ENCODE data around the gene HNRNPA2B1. TPM values are rescaled to one million over a fixed set of nuclear protein-coding genes. Genes with fewer than 3 reads are reported as not detected.

Gene HNRNPA2B1
- total RNA-seq, 3 donors from 2014 or later = 345 to 441 (median 379) TPM

DNA sequence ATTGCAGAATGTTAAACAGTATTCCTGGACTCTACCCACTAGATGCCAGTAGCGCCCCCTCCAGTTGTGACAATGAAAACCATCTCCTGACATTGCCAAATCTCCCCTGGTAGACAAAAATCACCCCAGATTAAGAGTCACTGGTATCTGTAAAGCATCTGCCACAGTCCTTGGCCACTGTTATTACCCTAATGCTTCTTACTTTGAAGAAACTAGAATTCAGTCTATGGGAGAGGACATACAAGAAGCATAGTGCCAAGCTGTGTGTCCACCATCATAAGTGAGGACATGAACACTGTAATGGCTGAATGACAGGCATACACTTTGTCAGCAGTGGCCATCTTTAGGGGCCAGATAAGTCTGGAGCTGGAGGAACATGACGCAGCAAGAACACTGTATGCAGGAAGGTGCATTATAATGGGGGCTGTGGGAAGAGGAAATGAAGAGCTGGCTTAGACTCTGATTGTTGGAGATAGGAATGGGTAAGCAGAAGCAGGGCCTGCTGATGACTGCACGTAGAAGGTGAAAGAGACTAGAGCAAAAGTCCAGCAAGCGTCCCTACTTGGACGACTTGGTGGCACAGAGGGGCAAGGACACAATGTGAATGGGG lies 33.5 kb upstream of the HNRNPA2B1 start:
- TF ChIP-seq, protein P1, sequence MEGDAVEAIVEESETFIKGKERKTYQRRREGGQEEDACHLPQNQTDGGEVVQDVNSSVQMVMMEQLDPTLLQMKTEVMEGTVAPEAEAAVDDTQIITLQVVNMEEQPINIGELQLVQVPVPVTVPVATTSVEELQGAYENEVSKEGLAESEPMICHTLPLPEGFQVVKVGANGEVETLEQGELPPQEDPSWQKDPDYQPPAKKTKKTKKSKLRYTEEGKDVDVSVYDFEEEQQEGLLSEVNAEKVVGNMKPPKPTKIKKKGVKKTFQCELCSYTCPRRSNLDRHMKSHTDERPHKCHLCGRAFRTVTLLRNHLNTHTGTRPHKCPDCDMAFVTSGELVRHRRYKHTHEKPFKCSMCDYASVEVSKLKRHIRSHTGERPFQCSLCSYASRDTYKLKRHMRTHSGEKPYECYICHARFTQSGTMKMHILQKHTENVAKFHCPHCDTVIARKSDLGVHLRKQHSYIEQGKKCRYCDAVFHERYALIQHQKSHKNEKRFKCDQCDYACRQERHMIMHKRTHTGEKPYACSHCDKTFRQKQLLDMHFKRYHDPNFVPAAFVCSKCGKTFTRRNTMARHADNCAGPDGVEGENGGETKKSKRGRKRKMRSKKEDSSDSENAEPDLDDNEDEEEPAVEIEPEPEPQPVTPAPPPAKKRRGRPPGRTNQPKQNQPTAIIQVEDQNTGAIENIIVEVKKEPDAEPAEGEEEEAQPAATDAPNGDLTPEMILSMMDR (IDR thresholded peaks at IDR 0.05) = no peak

DNA sequence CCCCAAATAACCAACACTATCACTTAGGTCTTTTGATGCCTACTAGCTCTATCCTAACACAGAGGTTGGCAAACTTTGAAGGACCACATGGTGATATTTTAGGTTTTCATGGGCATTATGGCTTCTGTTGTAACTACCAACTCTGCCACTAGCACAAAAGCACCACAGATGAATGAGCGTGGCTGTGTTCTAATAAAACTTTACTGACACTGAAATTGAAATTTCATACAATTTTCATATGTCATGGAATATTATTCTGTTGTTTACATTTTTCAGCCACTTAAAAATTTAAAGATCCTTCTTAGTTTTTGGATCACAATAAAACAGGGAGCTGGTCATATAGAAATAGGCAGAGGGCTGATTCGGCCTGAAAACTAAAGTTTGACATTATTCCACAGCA lies 27.4 kb upstream of the HNRNPA2B1 start:
- TF ChIP-seq, protein P1 (IDR thresholded peaks at IDR 0.05) = no peak
- Histone ChIP-seq H3K4me1 (ENCODE audit: low read depth) (no peaks in the 10 kb centered on the region), H3K4me3 (no peak overlapping the region), H3K36me3 (ENCODE audit: low read depth) (no peaks in the 10 kb centered on the region), H3K9me3 (no peaks in the 10 kb centered on the region)
- ATAC-seq = no peak
- intact Hi-C loops (cut with DNase I, micrococcal nuclease) = no loop called here
- DNase-seq = no peak

More for the DNA sequence above, 33.5 kb upstream of the HNRNPA2B1 start:
- H3K4me3 ChIP-seq = no peak overlapping the region
- no peaks in the 10 kb centered on the region for H3K9me3 ChIP-seq
- intact Hi-C loops (cut with DNase I, micrococcal nuclease) = no loop called here
- ATAC-seq = no peak
- DNase-seq = no peak
- H3K36me3 ChIP-seq (ENCODE audit: low read depth) = no peaks in the 10 kb centered on the region
- H3K4me1 ChIP-seq (ENCODE audit: low read depth) = no peaks in the 10 kb centered on the region

DNA sequence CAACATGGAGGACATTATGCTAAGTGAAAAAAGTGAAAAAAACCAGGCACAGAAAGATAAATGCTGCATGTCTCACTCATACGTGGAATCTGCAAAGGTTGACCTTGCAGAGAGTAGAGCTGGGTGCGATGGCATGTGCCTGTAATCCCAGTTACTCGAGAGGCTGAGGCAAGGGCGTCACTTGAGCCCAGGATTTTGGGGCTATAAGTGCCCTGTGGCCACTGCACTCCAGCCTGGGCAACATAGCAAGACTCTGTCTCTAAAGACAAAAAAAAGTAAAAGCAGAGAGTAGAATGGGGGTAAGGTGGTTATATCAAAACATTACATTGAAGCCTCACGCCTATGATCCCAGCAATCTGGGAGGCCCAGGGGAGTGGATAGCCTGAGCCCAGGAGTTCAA lies 23.8 kb upstream of the HNRNPA2B1 start:
- ATAC-seq (no peak), DNase-seq (no peak)
- Histone ChIP-seq H3K4me1 (ENCODE audit: low read depth) (no peaks in the 10 kb centered on the region), H3K36me3 (ENCODE audit: low read depth) (no peaks in the 10 kb centered on the region), H3K9me3 (no peaks in the 10 kb centered on the region), H3K4me3 (no peak overlapping the region)
- TF ChIP-seq, protein P1 (IDR thresholded peaks at IDR 0.05) = no peak
- intact Hi-C loops (cut with DNase I, micrococcal nuclease) = no loop called here

DNA sequence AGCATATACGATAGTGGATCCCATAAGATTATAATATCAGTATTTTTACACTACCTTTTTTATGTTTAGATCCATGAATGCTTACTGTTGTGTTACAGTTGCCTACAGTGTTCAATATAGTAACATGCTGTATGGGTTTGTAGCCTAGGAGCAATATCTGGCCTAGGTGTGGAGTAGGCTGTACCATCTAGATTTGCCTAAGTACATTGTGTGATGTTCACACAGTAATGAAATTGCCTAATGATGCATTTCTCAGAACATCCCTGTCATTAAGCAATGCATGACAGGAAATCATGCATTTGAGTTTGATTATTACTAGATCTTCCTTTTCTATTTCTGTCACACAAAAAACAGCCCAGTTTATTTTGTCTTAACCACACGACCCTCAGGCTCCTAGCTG lies 15.5 kb upstream of the HNRNPA2B1 start:
- ATAC-seq = no peak
- H3K36me3 ChIP-seq (ENCODE audit: low read depth) = no peaks in the 10 kb centered on the region
- TF ChIP-seq, protein P1 (IDR thresholded peaks at IDR 0.05) = no peak
- DNase-seq = no peak
- intact Hi-C loops (cut with DNase I, micrococcal nuclease) = no loop called here
- H3K4me1 ChIP-seq (ENCODE audit: low read depth) = no peaks in the 10 kb centered on the region
- H3K9me3 ChIP-seq = no peaks in the 10 kb centered on the region
- H3K4me3 ChIP-seq = no peak overlapping the region

DNA sequence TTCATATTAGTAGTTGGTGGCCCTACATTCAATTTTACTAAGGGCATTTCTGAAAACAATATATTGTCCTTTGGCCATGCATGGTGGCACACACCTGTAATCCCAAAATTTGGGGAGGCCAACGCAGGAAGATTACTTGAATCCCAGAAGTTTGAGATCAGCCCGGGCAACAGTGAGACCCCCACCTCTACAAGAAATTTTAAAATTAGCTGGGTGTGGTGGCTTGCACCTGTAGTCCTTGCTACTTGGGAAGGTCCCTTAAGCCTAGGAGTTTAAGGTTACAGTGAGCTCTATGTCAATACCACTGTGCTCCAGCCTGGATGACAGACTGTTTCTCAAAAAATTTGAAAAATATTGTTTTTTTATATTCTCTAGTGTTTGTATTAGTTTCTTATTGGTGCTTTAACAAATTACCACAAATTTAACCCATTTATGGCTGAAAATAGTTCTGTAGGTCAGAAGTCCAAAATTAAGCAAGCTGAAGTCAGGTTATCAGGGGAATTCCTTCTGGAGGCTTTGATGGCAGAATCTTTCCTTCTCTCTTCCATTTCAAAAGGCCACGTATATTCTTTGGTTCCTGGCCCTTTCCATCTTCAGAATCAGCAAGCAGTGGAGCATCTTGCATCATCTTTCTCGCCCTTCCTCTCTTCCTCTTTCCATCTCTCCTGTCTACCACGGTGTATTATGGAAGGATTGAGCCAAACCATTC lies 13.4 kb upstream of the HNRNPA2B1 start:
- intact Hi-C loops (cut with DNase I, micrococcal nuclease) = no loop called here
- ATAC-seq (no peak), DNase-seq (no peak)
- Histone ChIP-seq H3K4me3 (no peak overlapping the region), H3K9me3 (no peaks in the 10 kb centered on the region), H3K36me3 (ENCODE audit: low read depth) (no peaks in the 10 kb centered on the region), H3K4me1 (ENCODE audit: low read depth) (no peaks in the 10 kb centered on the region)
- TF ChIP-seq, protein P1 (IDR thresholded peaks at IDR 0.05) = no peak

All from mucosa of descending colon (tissue), 3 donors.